Activated CD4-positive, alpha-beta memory T cell treated with anti-CD3 and anti-CD28 coated beads, Interleukin-2, amount 10 ng/mL, durations not matched to agents 7 days and 5 days (primary cell): ENCODE measurements around the gene SLC52A1. TPM values are rescaled to one million over a fixed set of nuclear protein-coding genes. Genes with fewer than 3 reads are reported as not detected.
"Not testable (repeated sequence)": the region's sequence is repeated elsewhere in the genome, so short reads cannot be mapped to it uniquely, and the experiment has no call there.

Source experiments
- CTCF ChIA-PET: fragments of 350-600 bp; sonication (Branson Sonifier 250); formaldehyde crosslinking; loops from one replicate; lab custom pipeline; 2021; ENCODE audit warnings: antibody characterized with exemption, inconsistent platforms; lab: Charles Lee
- POLR2A ChIA-PET: fragments of 350-600 bp; sonication (Branson Sonifier 250); formaldehyde crosslinking; loops from one replicate; lab custom pipeline; 2021; ENCODE audit warnings: antibody characterized with exemption; lab: Charles Lee
- DNase-seq: peaks from one replicate; pipeline ENCODE4 v3.0.0-alpha.2; 2020
- H3K27ac Mint-ChIP-seq: one replicate; pipeline ENCODE4 v1.8.0; 2021; ENCODE audit warnings: mild to moderate bottlenecking, mixed read lengths
- H3K27me3 Mint-ChIP-seq: one replicate; pipeline ENCODE4 v1.8.0; 2021; ENCODE audit warnings: mixed read lengths
- H3K36me3 Mint-ChIP-seq: one replicate; pipeline ENCODE4 v1.8.0; 2021; ENCODE audit warnings: low read depth, mixed read lengths
- H3K4me1 Mint-ChIP-seq: one replicate; pipeline ENCODE4 v1.8.0; 2021; ENCODE audit warnings: mixed read lengths
- H3K4me3 Mint-ChIP-seq: one replicate; pipeline ENCODE4 v1.8.0; 2021; ENCODE audit warnings: mild to moderate bottlenecking, mixed read lengths
- H3K9me3 Mint-ChIP-seq: one replicate; pipeline ENCODE4 v1.8.0; 2021; ENCODE audit warnings: mixed read lengths
- total RNA-seq, 2 experiments: library from RNA; stranded (reverse); gene quantifications; one replicate each; pipeline ENCODE4 v1.2.3, GENCODE V29; 2021

The SLC52A1 gene
- total RNA-seq: under 1 TPM; 0.65 to 0.68 TPM

DNA sequence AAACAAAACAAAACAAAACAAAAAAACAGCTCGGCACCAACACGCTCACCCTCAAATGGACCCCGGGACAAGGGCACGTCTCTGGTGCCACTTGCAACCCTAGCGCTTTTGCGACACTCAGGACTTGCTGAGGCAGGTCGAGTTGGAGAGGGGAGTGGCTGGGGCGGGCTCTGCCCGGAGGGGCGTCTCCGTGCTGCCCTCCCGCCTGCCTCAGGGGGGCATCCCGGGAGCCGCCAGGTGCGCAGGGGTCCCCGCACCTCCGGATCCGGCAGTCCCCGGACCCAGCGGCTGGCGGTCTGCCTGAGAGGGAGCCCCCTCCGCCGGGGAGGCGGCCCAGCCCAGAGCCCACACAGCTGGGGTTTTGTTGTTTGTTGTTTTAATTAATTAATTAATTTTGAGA is at the start of gene SLC52A1:
Gene SLC52A1, minus strand, starts transcription at position 112 of the 400 bp plus-strand sequence. CDS start 820 bp downstream, outside the sequence.
- ChIA-PET CTCF (interaction anchor here (1.6 to 3.0 kb wide), 3 partner anchors 11 to 27 kb away, joined by 4 to 16 read pairs (median 14); no protein-coding TSS in a partner anchor), POLR2A (interaction anchor here (1.2 kb wide), 1 partner anchor 67 kb away, joined by 4 read pairs; the partner anchor contains the start of gene SPAG7)
- H3K9me3 Mint-ChIP-seq: no peaks in the 10 kb centered on the region
- no peaks in the 10 kb centered on the region for H3K27me3 Mint-ChIP-seq
- H3K36me3 Mint-ChIP-seq: no peaks in the 10 kb centered on the region
- H3K4me1 Mint-ChIP-seq: peaks cover 20% of the 10 kb centered on the region
- no peak within 1 kb of the TSS for H3K27ac Mint-ChIP-seq
- DNase-seq: no peak
- H3K4me3 Mint-ChIP-seq: no peak within 1 kb of the TSS

DNA sequence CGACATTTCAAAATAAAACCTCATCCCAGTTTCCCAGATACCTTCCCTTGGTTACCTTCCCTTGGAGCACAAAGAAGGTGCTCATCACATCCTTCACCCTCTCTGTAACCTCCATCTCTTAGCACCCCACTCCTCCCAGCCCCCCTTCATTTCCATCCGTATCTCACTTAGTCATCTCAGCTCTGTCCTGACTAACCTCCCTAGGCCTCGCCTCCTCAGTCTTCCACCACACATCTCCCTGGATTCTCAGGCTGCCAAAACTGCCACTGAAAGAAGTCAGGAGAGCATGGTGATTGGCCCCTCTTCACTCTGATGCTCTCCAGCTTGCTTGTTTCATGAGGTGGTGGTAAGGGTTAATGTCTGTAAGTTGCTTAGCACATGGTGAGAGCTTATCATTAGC is 45.4 kb upstream of the SLC52A1 start:
- CTCF ChIA-PET: no interaction called here
- DNase-seq: no peak
- POLR2A ChIA-PET: no interaction called here
- H3K9me3 Mint-ChIP-seq: peaks cover 34% of the 10 kb centered on the region
- H3K27ac Mint-ChIP-seq: no peak overlapping the region
- H3K36me3 Mint-ChIP-seq: peaks cover 48% of the 10 kb centered on the region
- H3K4me3 Mint-ChIP-seq: peak overlapping the region; percentile 30
- no peaks in the 10 kb centered on the region for H3K27me3 Mint-ChIP-seq
- peaks cover 24% of the 10 kb centered on the region for H3K4me1 Mint-ChIP-seq

DNA sequence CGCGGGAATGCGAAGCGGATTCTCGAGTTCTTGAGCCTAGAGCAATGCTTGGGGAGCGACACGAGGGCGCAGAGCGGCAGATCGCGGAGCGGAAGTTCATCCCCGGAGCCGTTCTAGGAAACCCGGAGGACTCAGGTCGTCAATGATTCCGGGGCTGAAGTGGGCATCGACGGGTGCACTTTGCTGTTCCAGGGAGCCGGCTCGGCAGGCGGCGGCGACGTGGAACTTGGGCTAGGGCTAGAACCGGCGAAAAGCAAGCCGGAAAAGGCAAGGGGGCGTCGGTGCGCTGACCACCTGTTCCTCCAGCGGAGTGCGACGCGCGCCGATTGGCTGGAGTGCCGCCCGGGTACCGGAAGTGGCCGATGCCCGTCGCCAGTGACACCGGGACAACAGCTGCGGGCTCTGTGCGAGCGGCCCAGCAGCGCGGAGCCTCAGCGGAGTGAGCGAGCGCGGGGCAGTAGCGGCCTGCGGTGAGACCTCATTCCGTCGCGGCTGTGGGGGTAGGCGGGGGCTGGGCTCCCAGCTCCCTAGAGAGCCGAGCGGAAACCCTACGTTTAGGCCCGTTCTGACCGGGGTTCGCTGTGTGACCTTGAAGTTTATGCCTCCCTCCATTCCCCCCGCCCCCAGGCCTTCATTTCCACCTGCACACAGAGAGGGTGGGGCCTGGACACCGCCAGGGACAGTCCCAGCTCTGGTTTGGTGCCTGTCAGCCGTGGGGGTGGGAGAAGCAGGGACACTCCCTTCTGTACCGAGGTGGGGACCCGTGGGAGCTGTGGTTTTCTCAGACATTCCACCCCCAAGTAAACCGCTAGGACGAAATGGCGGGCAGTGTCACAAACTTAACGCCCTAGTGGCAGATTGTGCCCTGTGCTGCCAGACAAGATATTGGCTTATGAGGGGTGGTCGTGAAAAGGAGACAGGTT is 43.1 kb upstream of the SLC52A1 start, which contains the start of gene ZFP3:
Gene ZFP3, plus strand, starts transcription at position 362 of the 923 bp plus-strand sequence. CDS start 13,038 bp downstream, outside the sequence.
- ChIA-PET POLR2A (interaction anchor here (0.7 to 1.6 kb wide), 6 partner anchors 14 to 139 kb away, joined by 3 to 10 read pairs (median 4); partner anchors contain the start of genes RNF167, SLC25A11, ZNF232 and ZNF594), CTCF (interaction anchor here (0.8 to 2.0 kb wide), 5 partner anchors 25 to 289 kb away, joined by 3 to 7 read pairs (median 3); partner anchors contain the start of gene ZNF594)
- peak; percentile 80 for DNase-seq
- no peaks in the 10 kb centered on the region for H3K27me3 Mint-ChIP-seq
- H3K36me3 Mint-ChIP-seq: peaks cover 36% of the 10 kb centered on the region
- H3K9me3 Mint-ChIP-seq: peaks cover 25% of the 10 kb centered on the region
- H3K4me1 Mint-ChIP-seq: peaks cover 24% of the 10 kb centered on the region
- peak within 1 kb of the TSS; percentile 78 for H3K27ac Mint-ChIP-seq
- H3K4me3 Mint-ChIP-seq: peak within 1 kb of the TSS; percentile 80

DNA sequence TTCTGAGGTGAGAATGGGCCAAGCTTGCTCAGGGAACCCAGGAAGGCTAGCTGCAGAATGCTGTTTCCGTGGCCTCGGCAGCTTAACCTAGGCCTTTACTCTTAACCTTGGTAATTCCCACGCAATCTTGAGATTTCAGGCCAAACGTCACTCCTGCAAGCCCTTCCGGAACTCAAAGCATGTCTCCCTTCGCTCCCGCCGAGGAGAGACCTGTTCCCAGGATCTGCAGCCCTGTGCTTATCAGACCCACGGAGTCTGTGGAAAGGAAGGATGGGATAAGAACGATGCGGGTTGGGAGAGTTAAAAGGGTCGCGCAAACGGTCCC is 42.5 kb upstream of the SLC52A1 start:
- H3K27ac Mint-ChIP-seq: peak overlapping the region; percentile 78
- H3K4me1 Mint-ChIP-seq: peaks cover 24% of the 10 kb centered on the region
- H3K9me3 Mint-ChIP-seq: peaks cover 20% of the 10 kb centered on the region
- H3K36me3 Mint-ChIP-seq: peaks cover 32% of the 10 kb centered on the region
- H3K27me3 Mint-ChIP-seq: no peaks in the 10 kb centered on the region
- POLR2A ChIA-PET: interaction anchor here (0.6 to 1.6 kb wide), 5 partner anchors 14 to 138 kb away, joined by 3 to 10 read pairs (median 3); partner anchors contain the start of genes RNF167, SLC25A11, ZNF232 and ZNF594
- H3K4me3 Mint-ChIP-seq: peak overlapping the region; percentile 80
- no peak for DNase-seq
- CTCF ChIA-PET: interaction anchor here (1.7 to 2.0 kb wide), 2 partner anchors 47 to 114 kb away, joined by 4 to 7 read pairs; partner anchors contain the start of gene ZNF594

DNA sequence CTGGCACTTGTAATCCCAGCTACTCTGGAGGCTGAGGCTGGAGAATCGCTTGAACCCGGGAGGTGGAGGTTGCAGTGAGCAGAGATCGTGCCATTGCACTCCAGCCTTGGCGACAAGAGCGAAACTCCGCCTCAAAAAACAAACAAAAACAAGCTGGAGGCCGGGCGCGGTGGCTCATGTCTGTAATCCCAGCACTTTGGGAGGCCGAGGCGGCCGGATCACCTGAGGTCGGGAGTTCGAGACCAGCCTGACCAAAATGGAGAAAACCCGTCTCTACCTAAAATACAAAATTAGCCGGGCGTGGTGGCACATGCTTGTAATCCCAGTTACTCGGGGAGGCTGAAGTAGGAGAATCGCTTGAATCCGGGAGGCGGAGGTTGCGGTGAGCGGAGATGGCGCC is 42.0 kb upstream of the SLC52A1 start:
- ChIA-PET POLR2A (interaction anchor here (0.6 to 1.2 kb wide), 2 partner anchors 15 to 34 kb away, joined by 3 read pairs; no protein-coding TSS in a partner anchor), CTCF (interaction anchor here (0.6 to 2.0 kb wide), 2 partner anchors 46 to 60 kb away, joined by 4 read pairs; no protein-coding TSS in a partner anchor)
- H3K27me3 Mint-ChIP-seq, DNase-seq: not testable (repeated sequence)
- peak overlapping the region; percentile 80 for H3K4me3 Mint-ChIP-seq
- H3K36me3 Mint-ChIP-seq: peaks cover 27% of the 10 kb centered on the region
- H3K4me1 Mint-ChIP-seq: peaks cover 24% of the 10 kb centered on the region
- H3K27ac Mint-ChIP-seq: peak overlapping the region; percentile 78
- peaks cover 20% of the 10 kb centered on the region for H3K9me3 Mint-ChIP-seq

DNA sequence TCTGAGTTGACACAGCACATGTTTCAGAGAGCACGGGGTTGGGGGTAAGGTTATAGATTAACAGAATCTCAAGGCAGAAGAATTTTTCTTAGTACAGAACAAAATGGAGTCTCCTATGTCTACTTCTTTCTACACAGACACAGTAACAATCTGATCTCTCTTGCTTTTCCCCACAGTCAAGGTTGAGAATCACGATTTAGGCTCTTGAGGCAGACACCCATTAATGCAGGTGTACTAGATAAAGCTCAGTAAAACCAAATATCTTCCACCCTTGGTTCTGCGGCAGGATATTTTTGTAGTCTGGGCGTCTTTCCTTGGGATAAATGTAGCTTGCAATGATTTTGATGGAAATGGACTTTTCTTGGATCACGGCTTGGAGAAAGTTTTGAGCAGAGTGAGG is 40.2 kb upstream of the SLC52A1 start:
- H3K27ac Mint-ChIP-seq, POLR2A ChIA-PET, H3K27me3 Mint-ChIP-seq, CTCF ChIA-PET, DNase-seq, H3K4me3 Mint-ChIP-seq: not testable (repeated sequence)
- peaks cover 13% of the 10 kb centered on the region for H3K9me3 Mint-ChIP-seq
- peaks cover 19% of the 10 kb centered on the region for H3K36me3 Mint-ChIP-seq
- peaks cover 20% of the 10 kb centered on the region for H3K4me1 Mint-ChIP-seq

DNA sequence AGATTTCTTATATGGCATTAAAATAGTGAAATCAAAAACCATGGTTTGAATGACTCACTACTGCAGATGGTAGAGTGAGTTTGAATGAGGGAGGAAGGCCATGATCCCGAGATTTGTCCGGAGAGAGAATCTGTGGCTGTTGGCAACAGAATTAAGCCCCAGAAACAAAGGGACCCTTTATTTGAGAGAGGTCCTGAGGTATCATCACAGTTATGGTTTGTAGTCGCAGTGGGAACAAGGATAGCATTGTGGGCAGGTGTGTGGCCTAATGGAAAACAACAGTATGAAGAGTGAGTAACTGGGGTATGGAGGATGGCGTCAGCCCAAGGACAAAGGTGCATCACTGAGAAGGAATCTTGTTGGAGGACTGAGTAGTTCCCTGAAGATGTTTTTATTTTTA is 34.5 kb upstream of the SLC52A1 start:
- Mint-ChIP-seq H3K9me3 (no peaks in the 10 kb centered on the region), H3K36me3 (no peaks in the 10 kb centered on the region), H3K27me3 (no peaks in the 10 kb centered on the region), H3K4me3 (no peak overlapping the region), H3K27ac (no peak overlapping the region), H3K4me1 (no peaks in the 10 kb centered on the region)
- ChIA-PET POLR2A (no interaction called here), CTCF (interaction anchor here (0.9 kb wide), 1 partner anchor 160 kb away, joined by 3 read pairs; no protein-coding TSS in a partner anchor)
- no peak for DNase-seq

DNA sequence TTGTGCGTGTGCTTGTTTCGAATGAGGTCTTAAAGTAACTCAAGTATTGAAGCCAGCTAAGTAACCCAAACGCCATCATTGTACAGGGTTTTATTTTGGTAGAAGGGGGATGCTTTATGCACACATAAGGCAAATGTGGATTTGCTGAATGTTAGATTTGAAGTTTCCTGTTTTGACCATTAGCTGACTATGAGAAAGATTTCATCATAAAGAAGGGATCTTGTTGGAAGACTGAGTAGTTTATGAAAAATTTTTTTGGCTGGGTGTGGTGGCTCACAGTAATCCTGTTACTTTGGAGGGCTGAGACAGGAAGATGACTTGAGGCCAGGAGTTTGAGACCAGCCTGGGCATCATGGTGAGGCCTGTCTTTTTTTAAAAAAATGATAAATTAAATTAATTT is 33.0 kb upstream of the SLC52A1 start:
- ChIA-PET CTCF (interaction anchor here (0.6 to 0.8 kb wide), 2 partner anchors 17 to 206 kb away, joined by 3 read pairs; no protein-coding TSS in a partner anchor), POLR2A (no interaction called here)
- Mint-ChIP-seq H3K27me3 (no peaks in the 10 kb centered on the region), H3K4me1 (peaks cover under 1% of the 10 kb centered on the region), H3K9me3 (no peaks in the 10 kb centered on the region), H3K27ac (no peak overlapping the region), H3K36me3 (no peaks in the 10 kb centered on the region), H3K4me3 (no peak overlapping the region)
- DNase-seq: no peak

DNA sequence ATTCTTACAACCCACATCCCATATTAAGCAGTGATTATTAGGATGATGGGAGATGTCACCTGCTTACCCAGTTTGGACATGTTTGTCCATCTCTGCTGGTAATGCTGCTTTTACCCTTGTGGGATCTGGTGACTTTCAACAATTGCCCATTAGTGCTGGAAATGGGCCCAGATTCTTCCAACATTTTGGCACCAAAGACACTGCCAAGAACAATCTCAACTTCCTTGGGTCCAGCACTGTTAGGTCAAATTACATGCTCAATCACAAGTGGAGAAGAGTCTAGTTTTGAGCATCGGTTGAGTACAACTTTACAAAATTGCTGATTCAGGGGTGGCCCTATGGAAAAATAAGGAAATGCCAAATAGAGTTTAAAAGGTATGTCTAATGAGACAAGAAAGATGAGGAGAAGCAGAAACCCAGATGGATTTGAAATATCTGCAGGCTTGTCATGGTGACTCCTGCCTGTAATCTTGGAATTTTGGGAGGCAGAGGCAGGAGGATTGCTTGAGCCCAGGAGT is 30.1 kb upstream of the SLC52A1 start:
- Mint-ChIP-seq H3K36me3 (no peaks in the 10 kb centered on the region), H3K4me3 (no peak overlapping the region), H3K27me3 (no peaks in the 10 kb centered on the region), H3K9me3 (no peaks in the 10 kb centered on the region), H3K27ac (no peak overlapping the region), H3K4me1 (peaks cover 8% of the 10 kb centered on the region)
- no peak for DNase-seq
- ChIA-PET CTCF (no interaction called here), POLR2A (no interaction called here)

DNA sequence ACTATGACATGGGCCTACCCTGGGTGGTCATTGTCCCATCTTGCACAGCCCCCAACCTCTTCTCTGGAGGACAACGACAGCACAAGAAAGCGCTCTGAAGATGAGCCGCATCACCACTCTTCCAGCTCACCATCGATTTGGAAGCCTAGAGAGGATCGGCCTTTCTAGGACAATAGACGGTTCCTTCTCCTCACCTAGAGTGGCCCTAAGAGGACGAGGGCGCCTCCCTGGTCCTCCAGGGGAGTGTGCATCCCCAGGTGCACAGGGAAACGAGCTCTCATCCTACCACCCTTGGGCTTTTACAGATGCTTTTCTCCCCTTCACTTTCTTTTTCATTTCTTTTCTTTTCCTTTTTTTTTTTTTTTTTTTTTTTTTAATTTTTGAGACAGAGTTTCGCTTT is 20.3 kb upstream of the SLC52A1 start:
- DNase-seq: no peak
- Mint-ChIP-seq H3K27me3 (no peaks in the 10 kb centered on the region), H3K9me3 (no peaks in the 10 kb centered on the region), H3K4me3 (no peak overlapping the region), H3K36me3 (peaks cover 21% of the 10 kb centered on the region), H3K4me1 (peaks cover 2% of the 10 kb centered on the region), H3K27ac (no peak overlapping the region)
- ChIA-PET CTCF (no interaction called here), POLR2A (no interaction called here)

DNA sequence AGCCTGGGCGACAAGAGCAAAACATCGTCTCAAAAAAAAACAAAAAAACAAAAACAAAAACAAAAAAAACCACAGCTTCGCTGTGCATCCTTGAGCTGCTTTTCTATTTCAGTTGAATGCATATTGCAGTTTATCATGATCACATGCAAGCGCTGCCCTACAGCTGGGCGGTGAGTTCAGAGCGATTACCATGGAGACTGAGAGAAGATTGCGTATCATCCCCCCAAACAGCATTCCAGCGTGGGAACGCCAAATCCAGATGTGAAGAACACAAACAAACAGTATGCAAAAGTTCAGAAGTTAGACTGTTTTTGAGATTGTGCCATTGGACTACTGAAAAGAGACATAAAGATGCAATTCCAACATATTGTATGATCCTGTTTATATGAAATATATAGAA is 15.1 kb upstream of the SLC52A1 start:
- H3K27me3 Mint-ChIP-seq: no peaks in the 10 kb centered on the region
- H3K4me1 Mint-ChIP-seq: peaks cover 44% of the 10 kb centered on the region
- POLR2A ChIA-PET: interaction anchor here (1.0 to 1.6 kb wide), 2 partner anchors 20 to 103 kb away, joined by 4 to 7 read pairs; no protein-coding TSS in a partner anchor
- CTCF ChIA-PET: interaction anchor here (1.8 to 3.0 kb wide), 4 partner anchors 12 to 147 kb away, joined by 6 to 16 read pairs (median 10); partner anchors contain the start of genes CHRNE and SLC52A1
- no peaks in the 10 kb centered on the region for H3K9me3 Mint-ChIP-seq
- no peak overlapping the region for H3K4me3 Mint-ChIP-seq
- no peak for DNase-seq
- H3K27ac Mint-ChIP-seq: peak overlapping the region; percentile 49
- H3K36me3 Mint-ChIP-seq: peaks cover 39% of the 10 kb centered on the region

DNA sequence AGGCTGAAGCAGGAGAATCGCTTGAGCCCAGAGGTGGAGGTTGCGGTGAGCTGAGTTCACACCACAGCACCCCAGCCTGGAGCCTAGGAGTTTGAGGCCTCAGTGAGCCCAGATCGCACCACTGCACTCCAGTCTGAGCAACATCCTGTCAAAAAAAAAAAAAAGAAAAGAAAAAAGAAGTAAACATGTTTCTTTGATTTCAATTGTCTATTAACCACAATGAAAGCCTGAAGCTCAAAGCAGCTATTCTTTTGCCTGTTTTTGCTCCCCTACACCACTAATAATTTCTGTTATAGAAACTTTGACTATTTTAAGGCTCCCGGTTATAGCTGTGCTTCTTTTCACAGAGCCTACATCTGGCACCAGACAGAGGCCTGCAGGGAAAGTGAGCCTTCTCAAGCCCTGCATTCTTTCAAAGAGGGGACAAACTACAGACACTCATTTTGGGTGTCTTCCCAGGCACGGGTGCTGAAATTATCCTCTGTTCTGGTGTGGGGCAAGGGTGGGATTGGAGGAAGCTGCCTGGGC is 14.2 kb upstream of the SLC52A1 start:
- no peak overlapping the region for H3K4me3 Mint-ChIP-seq
- H3K9me3 Mint-ChIP-seq: no peaks in the 10 kb centered on the region
- peaks cover 52% of the 10 kb centered on the region for H3K4me1 Mint-ChIP-seq
- CTCF ChIA-PET: interaction anchor here (1.0 to 3.0 kb wide), 7 partner anchors 11 to 146 kb away, joined by 3 to 16 read pairs (median 7); partner anchors contain the start of genes CHRNE and SLC52A1
- DNase-seq: peak; percentile 80
- peak overlapping the region; percentile 76 for H3K27ac Mint-ChIP-seq
- H3K36me3 Mint-ChIP-seq: peaks cover 38% of the 10 kb centered on the region
- POLR2A ChIA-PET: interaction anchor here (0.8 to 1.6 kb wide), 8 partner anchors 15 to 102 kb away, joined by 3 to 7 read pairs (median 4); partner anchors contain the start of genes CAMTA2, INCA1, KIF1C and PFN1
- no peaks in the 10 kb centered on the region for H3K27me3 Mint-ChIP-seq
